Measurements from ENCODE around the gene SORCS2.

GRCh38 chr4:7398788-7399439, 206.6 kb downstream of the SORCS2 start:
- TF ChIP-seq, protein P1, sequence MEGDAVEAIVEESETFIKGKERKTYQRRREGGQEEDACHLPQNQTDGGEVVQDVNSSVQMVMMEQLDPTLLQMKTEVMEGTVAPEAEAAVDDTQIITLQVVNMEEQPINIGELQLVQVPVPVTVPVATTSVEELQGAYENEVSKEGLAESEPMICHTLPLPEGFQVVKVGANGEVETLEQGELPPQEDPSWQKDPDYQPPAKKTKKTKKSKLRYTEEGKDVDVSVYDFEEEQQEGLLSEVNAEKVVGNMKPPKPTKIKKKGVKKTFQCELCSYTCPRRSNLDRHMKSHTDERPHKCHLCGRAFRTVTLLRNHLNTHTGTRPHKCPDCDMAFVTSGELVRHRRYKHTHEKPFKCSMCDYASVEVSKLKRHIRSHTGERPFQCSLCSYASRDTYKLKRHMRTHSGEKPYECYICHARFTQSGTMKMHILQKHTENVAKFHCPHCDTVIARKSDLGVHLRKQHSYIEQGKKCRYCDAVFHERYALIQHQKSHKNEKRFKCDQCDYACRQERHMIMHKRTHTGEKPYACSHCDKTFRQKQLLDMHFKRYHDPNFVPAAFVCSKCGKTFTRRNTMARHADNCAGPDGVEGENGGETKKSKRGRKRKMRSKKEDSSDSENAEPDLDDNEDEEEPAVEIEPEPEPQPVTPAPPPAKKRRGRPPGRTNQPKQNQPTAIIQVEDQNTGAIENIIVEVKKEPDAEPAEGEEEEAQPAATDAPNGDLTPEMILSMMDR (optimal IDR thresholded peaks at IDR 0.05 in 1 of 3, IDR thresholded peaks at IDR 0.05 in 1 of 3, conservative IDR thresholded peaks at IDR 0.05 in 1 of 3; ENCODE audit: extremely low read depth in 1 of 3, insufficient read depth in 2 of 3, low read length in 3 of 3) = no peak
- TF ChIP-seq EZH2 (IDR thresholded peaks at IDR 0.05; ENCODE audit: low read length) = no peak

Measured in keratinocyte (primary cell).